ENCODE measurements around the gene DDC.
A peak's percentile ranks its signal among the peaks of the same experiment; 100 is the strongest.

- TF ChIP-seq CTCF (IDR thresholded peaks at IDR 0.05) (peak in 1 of 6 experiments; percentile 24), POLR2A (IDR thresholded peaks at IDR 0.05) (peak in 2 of 4 donors; percentile 18 to 50)
Observed at GRCh38 chr7:50449881-50450589, 115.2 kb downstream of the DDC start, which contains the start of gene FIGNL1.

All from esophagus squamous epithelium (tissue), 4 donors.